Prostate gland (tissue), 2 donors: ENCODE measurements around the gene CLDND1.

Experiments used
- POLR2A ChIP-seq: fragments of 450-650 bp; IDR thresholded peaks from one replicate; pipeline ENCODE4 v1.6.1; 2016; ENCODE audit warnings: antibody characterized with exemption, mild to moderate bottlenecking
- TF ChIP-seq, protein P1 (sequence below), 4 experiments: fragments of 200-600 bp in 2 of 4; fragments of 450-650 bp in 2 of 4; sonication (generic) in 2 of 4; IDR thresholded peaks; 1 replicate in 3 of 4; 2 replicates in 1 of 4; pipeline ENCODE4 v1.5.1; 2016 to 2019; ENCODE audit warnings: antibody characterized with exemption in 4 of 4, mild to moderate bottlenecking in 2 of 4, moderate library complexity in 2 of 4

DNA sequence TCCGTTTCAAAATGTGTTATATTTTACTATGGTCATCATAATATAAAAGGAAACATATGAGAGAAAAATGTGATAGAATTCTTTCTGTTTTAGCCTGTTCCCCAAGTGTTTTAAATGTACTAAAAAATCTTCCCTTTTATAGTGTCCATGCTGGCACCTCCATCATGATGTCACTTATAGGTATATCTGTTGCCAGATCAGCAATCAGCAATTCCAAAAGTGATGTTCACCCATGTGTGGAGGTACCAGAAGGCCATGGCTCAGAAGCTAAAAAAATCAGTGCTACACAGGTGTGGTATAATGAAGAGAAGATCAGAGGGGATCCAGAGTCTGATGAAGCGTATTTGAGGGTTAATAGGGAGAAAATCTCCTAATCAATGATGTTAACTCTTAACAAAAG lies 8.0 kb upstream of the CLDND1 start:
- TF ChIP-seq, protein P1, sequence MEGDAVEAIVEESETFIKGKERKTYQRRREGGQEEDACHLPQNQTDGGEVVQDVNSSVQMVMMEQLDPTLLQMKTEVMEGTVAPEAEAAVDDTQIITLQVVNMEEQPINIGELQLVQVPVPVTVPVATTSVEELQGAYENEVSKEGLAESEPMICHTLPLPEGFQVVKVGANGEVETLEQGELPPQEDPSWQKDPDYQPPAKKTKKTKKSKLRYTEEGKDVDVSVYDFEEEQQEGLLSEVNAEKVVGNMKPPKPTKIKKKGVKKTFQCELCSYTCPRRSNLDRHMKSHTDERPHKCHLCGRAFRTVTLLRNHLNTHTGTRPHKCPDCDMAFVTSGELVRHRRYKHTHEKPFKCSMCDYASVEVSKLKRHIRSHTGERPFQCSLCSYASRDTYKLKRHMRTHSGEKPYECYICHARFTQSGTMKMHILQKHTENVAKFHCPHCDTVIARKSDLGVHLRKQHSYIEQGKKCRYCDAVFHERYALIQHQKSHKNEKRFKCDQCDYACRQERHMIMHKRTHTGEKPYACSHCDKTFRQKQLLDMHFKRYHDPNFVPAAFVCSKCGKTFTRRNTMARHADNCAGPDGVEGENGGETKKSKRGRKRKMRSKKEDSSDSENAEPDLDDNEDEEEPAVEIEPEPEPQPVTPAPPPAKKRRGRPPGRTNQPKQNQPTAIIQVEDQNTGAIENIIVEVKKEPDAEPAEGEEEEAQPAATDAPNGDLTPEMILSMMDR (IDR thresholded peaks at IDR 0.05): no peak
- no peak for TF ChIP-seq POLR2A
